Left kidney (tissue), 2 donors: ENCODE results near the gene LEKR1. TPM values are rescaled to one million over a fixed set of nuclear protein-coding genes. Genes with fewer than 3 reads are reported as not detected.
"Not testable (repeated sequence)": the region's sequence is repeated elsewhere in the genome, so short reads cannot be mapped to it uniquely, and the experiment has no call there.

Experiments
- DNase-seq: peaks from one replicate; pipeline ENCODE4 v3.0.0-alpha.2; 2013
- polyA plus RNA-seq: library from polyadenylated mRNA; unstranded; fragments of 120-200 nt; gene quantifications from one replicate; pipeline ENCODE4 v1.2.1, GENCODE V29; 2013; ENCODE audit not compliant: insufficient read length

Gene LEKR1
- polyA plus RNA-seq, 1 donor: 3.2 TPM

- DNase-seq: no peak
Measured at GRCh38 chr3:156806698-156807097, 19.5 kb upstream of the LEKR1 start.

GRCh38 chr3:156808025-156808424 is 18.1 kb upstream of the LEKR1 start:
- DNase-seq: no peak

GRCh38 chr3:156811089-156811862 is 14.9 kb upstream of the LEKR1 start:
- DNase-seq: no peak

GRCh38 chr3:156812521-156813335 is 13.4 kb upstream of the LEKR1 start:
- DNase-seq: no peak

GRCh38 chr3:156814295-156814694 is 11.9 kb upstream of the LEKR1 start:
- no peak for DNase-seq

GRCh38 chr3:156816091-156816793 is 9.9 kb upstream of the LEKR1 start:
- peak; percentile 28 for DNase-seq

GRCh38 chr3:156816794-156817645 is 9.1 kb upstream of the LEKR1 start:
- peak; percentile 69 for DNase-seq

GRCh38 chr3:156817646-156818272 is 8.4 kb upstream of the LEKR1 start:
- DNase-seq: no peak

- DNase-seq: no peak
Measured at GRCh38 chr3:156818273-156818651, 7.9 kb upstream of the LEKR1 start.

GRCh38 chr3:156818890-156819289 is 7.3 kb upstream of the LEKR1 start:
- no peak for DNase-seq

GRCh38 chr3:156819842-156820691 is 6.1 kb upstream of the LEKR1 start:
- no peak for DNase-seq

GRCh38 chr3:156820692-156821080 is 5.5 kb upstream of the LEKR1 start:
- DNase-seq: no peak

- DNase-seq: not testable (repeated sequence)
Measured at GRCh38 chr3:156822626-156823260, 3.4 kb upstream of the LEKR1 start.

GRCh38 chr3:156825795-156826143 is 384 bp upstream of the LEKR1 start:
- DNase-seq: no peak

GRCh38 chr3:156826896-156827882 is 1.0 kb downstream of the LEKR1 start:
- DNase-seq: no peak

- no peak for DNase-seq
Measured at GRCh38 chr3:156831006-156831405, 4.9 kb downstream of the LEKR1 start.

GRCh38 chr3:156834435-156834834 is 8.3 kb downstream of the LEKR1 start:
- no peak for DNase-seq

- DNase-seq: no peak
Measured at GRCh38 chr3:156834962-156835535, 8.9 kb downstream of the LEKR1 start.
